HG02759 (cell line): ENCODE results near the gene KIF26B.
"Not testable (repeated sequence)": the region's sequence is repeated elsewhere in the genome, so short reads cannot be mapped to it uniquely, and the experiment has no call there.

Experiments used
- ATAC-seq: cut with Tn5 transposase; IDR thresholded peaks from one replicate; pipeline ENCODE4 v1.9.1; 2021; ENCODE audit warnings: mild to moderate bottlenecking, moderate library complexity; ENCODE audit not compliant: unreplicated experiment

The KIF26B gene

GRCh38 chr1:245313576-245313975, 158.8 kb downstream of the KIF26B start:
- no peak for ATAC-seq

GRCh38 chr1:245316784-245317183, 162.0 kb downstream of the KIF26B start:
- no peak for ATAC-seq

- no peak for ATAC-seq
These were observed 162.4 kb downstream of the KIF26B start for GRCh38 chr1:245317217-245317616.

- no peak for ATAC-seq
These were observed 164.3 kb downstream of the KIF26B start for GRCh38 chr1:245319094-245319493.

- no peak for ATAC-seq
These were observed 167.9 kb downstream of the KIF26B start for GRCh38 chr1:245322673-245323072.

GRCh38 chr1:245323765-245324164, 169.0 kb downstream of the KIF26B start:
- ATAC-seq = not testable (repeated sequence)

- ATAC-seq = no peak
These were observed 171.4 kb downstream of the KIF26B start for GRCh38 chr1:245325922-245326795.

GRCh38 chr1:245327360-245327759, 172.6 kb downstream of the KIF26B start:
- no peak for ATAC-seq

- ATAC-seq = no peak
These were observed 173.1 kb downstream of the KIF26B start for GRCh38 chr1:245327842-245328241.

- no peak for ATAC-seq
These were observed 176.2 kb downstream of the KIF26B start for GRCh38 chr1:245330951-245331350.

- ATAC-seq = no peak
These were observed 177.3 kb downstream of the KIF26B start for GRCh38 chr1:245332085-245332484.

GRCh38 chr1:245332513-245332912, 177.7 kb downstream of the KIF26B start:
- no peak for ATAC-seq

- ATAC-seq = no peak
These were observed 179.4 kb downstream of the KIF26B start for GRCh38 chr1:245334235-245334634.

GRCh38 chr1:245334827-245335490, 180.2 kb downstream of the KIF26B start:
- ATAC-seq = no peak

- not testable (repeated sequence) for ATAC-seq
These were observed 180.9 kb downstream of the KIF26B start for GRCh38 chr1:245335684-245336083.

GRCh38 chr1:245336149-245336983, 181.6 kb downstream of the KIF26B start:
- no peak for ATAC-seq

GRCh38 chr1:245336984-245337355, 182.2 kb downstream of the KIF26B start:
- ATAC-seq = not testable (repeated sequence)

GRCh38 chr1:245337829-245338484, 183.2 kb downstream of the KIF26B start:
- ATAC-seq = no peak

GRCh38 chr1:245338485-245338877, 183.7 kb downstream of the KIF26B start:
- no peak for ATAC-seq

GRCh38 chr1:245341743-245342142, 187.0 kb downstream of the KIF26B start:
- ATAC-seq = no peak
